Medulla oblongata (tissue), 1 donor: ENCODE measurements around the gene TRAM2.

ENCODE experiments used
- DNase-seq: peaks from one replicate; pipeline ENCODE4 v3.0.0-alpha.2; 2015; ENCODE audit errors: extremely low spot score

The TRAM2 gene

GRCh38 chr6:52577022-52577777, at the start of gene TRAM2:
Gene TRAM2 (minus strand): TSS chr6:52577060. CDS start chr6:52576915, 145 bp downstream.
- DNase-seq, result peak; percentile 81

- no peak for DNase-seq
Measured at GRCh38 chr6:52622810-52623209, 46.0 kb upstream of the TRAM2 start.

- no peak for DNase-seq
Measured at GRCh38 chr6:52621631-52622030, 44.8 kb upstream of the TRAM2 start.

GRCh38 chr6:52620906-52621190, 44.0 kb upstream of the TRAM2 start:
- no peak for DNase-seq

- no peak for DNase-seq
Measured at GRCh38 chr6:52620055-52620905, 43.4 kb upstream of the TRAM2 start.

- DNase-seq, result no peak
Measured at GRCh38 chr6:52617087-52617486, 40.2 kb upstream of the TRAM2 start.

GRCh38 chr6:52616059-52616690, 39.3 kb upstream of the TRAM2 start:
- no peak for DNase-seq

- DNase-seq, result no peak
Measured at GRCh38 chr6:52612336-52613054, 35.6 kb upstream of the TRAM2 start.

GRCh38 chr6:52611833-52612232, 35.0 kb upstream of the TRAM2 start:
- no peak for DNase-seq

GRCh38 chr6:52610745-52611355, 34.0 kb upstream of the TRAM2 start:
- DNase-seq, result no peak

- no peak for DNase-seq
Measured at GRCh38 chr6:52610011-52610410, 33.2 kb upstream of the TRAM2 start.

- no peak for DNase-seq
Measured at GRCh38 chr6:52605610-52606185, 28.8 kb upstream of the TRAM2 start.

GRCh38 chr6:52603000-52603795, 26.3 kb upstream of the TRAM2 start:
- no peak for DNase-seq

GRCh38 chr6:52598824-52599190, 21.9 kb upstream of the TRAM2 start:
- no peak for DNase-seq

- DNase-seq, result peak; percentile 57
Measured at GRCh38 chr6:52598123-52598823, 21.4 kb upstream of the TRAM2 start.

- no peak for DNase-seq
Measured at GRCh38 chr6:52597738-52598122, 20.9 kb upstream of the TRAM2 start.

- DNase-seq, result peak; percentile 50
Measured at GRCh38 chr6:52596371-52597028, 19.6 kb upstream of the TRAM2 start.

- no peak for DNase-seq
Measured at GRCh38 chr6:52595796-52596130, 18.9 kb upstream of the TRAM2 start.

GRCh38 chr6:52595000-52595795, 18.3 kb upstream of the TRAM2 start:
- DNase-seq, result no peak
